ENCODE measurements around the gene CCNE1.

CCNE1 gene

DNA sequence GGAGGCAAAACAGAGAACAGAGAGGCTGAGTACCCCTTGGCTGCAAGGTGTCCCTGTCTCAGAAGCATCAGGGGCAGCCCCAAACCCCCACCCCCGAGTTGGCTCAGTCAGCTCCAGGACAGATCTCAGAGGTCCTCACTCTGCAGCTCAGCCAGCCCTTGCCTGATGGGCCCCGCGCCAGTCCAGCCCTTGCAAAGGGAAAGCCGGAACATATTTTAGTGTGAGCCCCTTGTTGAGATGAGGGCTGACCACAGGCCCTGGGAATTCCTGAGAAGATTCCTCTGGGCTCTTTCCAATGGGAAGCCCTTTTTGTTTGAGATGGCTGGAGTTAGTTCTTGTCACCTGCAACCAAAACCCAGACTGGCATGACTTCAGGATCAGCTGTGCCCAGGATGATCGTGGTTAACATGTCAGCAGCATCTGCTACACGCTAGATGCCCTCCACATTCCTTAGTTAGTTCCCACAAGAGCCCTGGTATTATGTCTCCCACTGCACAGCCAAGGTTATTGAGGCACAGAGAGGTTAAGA lies 33.9 kb upstream of the CCNE1 start:
- no peak overlapping the region for H3K23ac ChIP-seq (ENCODE audit: low read length)
- H2BK12ac ChIP-seq (ENCODE audit: low read length), result no peak overlapping the region
- no peak overlapping the region for H3K4ac ChIP-seq (ENCODE audit: low read depth, low read length)
- no peak overlapping the region for H2BK5ac ChIP-seq (ENCODE audit: low read depth, low read length, poor library complexity)
- H3K14ac ChIP-seq (ENCODE audit: low read length), result no peak overlapping the region
- H3K27ac ChIP-seq (ENCODE audit: low read depth, low read length), result no peak overlapping the region
- H3K4me1 ChIP-seq (ENCODE audit: control insufficient read depth in 1 of 2, insufficient read depth in 2 of 2, low read length in 2 of 2), result peaks cover 11 to 19% of the 10 kb centered on the region in 2 experiments
- H3K79me1 ChIP-seq (ENCODE audit: low read length), result peaks cover 19% of the 10 kb centered on the region
- DNase-seq, result no peak
- H4K91ac ChIP-seq (ENCODE audit: low read depth, low read length), result no peak overlapping the region
- H3K79me2 ChIP-seq (ENCODE audit: control insufficient read depth, insufficient read depth, low read length, poor library complexity), result no peaks in the 10 kb centered on the region
- no peak overlapping the region for H4K12ac ChIP-seq (ENCODE audit: low read depth, low read length)
- no CpG with 5 or more reads among the region's 6 CpGs for WGBS (ENCODE audit: extremely low coverage, insufficient coverage, insufficient read length)
- no peak overlapping the region for H2BK120ac ChIP-seq (ENCODE audit: insufficient read depth, low read length, poor library complexity)
- H3K9me3 ChIP-seq (ENCODE audit: insufficient read depth, low read depth, low read length), result no peaks in the 10 kb centered on the region
- no peaks in the 10 kb centered on the region for H3K36me3 ChIP-seq (ENCODE audit: control insufficient read depth in 1 of 2, insufficient read depth in 2 of 2, low read length in 2 of 2)
- H3K9ac ChIP-seq (ENCODE audit: low read length), result no peak overlapping the region
- H3K4me3 ChIP-seq (ENCODE audit: low read depth, low read length), result no peak overlapping the region
- H3K27me3 ChIP-seq (ENCODE audit: insufficient read depth, low read length), result no peaks in the 10 kb centered on the region
- no peak overlapping the region for H3K4me2 ChIP-seq (ENCODE audit: low read length)
- H2AK5ac ChIP-seq (ENCODE audit: low read length), result no peak overlapping the region
- H2AFZ ChIP-seq (ENCODE audit: insufficient read depth, low read length, poor library complexity), result no peak overlapping the region
- H3K18ac ChIP-seq (ENCODE audit: low read length), result no peak overlapping the region
- no peak overlapping the region for H4K8ac ChIP-seq (ENCODE audit: low read depth, low read length)

DNA sequence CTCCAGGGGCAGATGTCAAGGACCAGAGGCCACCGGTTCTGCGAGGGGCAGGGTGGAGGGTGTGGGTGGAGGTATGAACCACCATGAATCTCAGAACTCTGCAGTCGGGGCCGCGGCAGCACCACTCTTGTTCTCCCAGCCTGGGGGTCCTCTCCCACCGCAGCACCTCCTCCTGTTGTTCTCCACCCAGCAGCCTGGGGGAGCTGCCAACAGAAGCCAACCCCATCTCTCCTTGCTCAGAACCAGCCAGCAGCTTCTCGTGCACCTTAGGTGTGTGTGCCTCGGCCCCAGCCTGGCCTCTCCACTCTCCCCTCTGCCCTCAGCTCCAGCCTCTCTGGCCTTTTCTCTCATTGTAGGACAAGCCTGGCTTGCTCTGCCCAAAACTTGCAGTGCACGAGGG lies 31.9 kb upstream of the CCNE1 start:
- no peaks in the 10 kb centered on the region for H3K9me3 ChIP-seq (ENCODE audit: insufficient read depth, low read depth, low read length)
- H3K79me2 ChIP-seq (ENCODE audit: control insufficient read depth, insufficient read depth, low read length, poor library complexity), result no peaks in the 10 kb centered on the region
- no peak overlapping the region for H3K4me3 ChIP-seq (ENCODE audit: low read depth, low read length)
- H2BK120ac ChIP-seq (ENCODE audit: insufficient read depth, low read length, poor library complexity), result no peak overlapping the region
- H3K36me3 ChIP-seq (ENCODE audit: control insufficient read depth in 1 of 2, insufficient read depth in 2 of 2, low read length in 2 of 2), result no peaks in the 10 kb centered on the region
- no peak overlapping the region for H3K9ac ChIP-seq (ENCODE audit: low read length)
- no peak overlapping the region for H3K23ac ChIP-seq (ENCODE audit: low read length)
- no peak overlapping the region for H4K8ac ChIP-seq (ENCODE audit: low read depth, low read length)
- H3K4me2 ChIP-seq (ENCODE audit: low read length), result no peak overlapping the region
- H4K12ac ChIP-seq (ENCODE audit: low read depth, low read length), result no peak overlapping the region
- no peak overlapping the region for H2AFZ ChIP-seq (ENCODE audit: insufficient read depth, low read length, poor library complexity)
- no peak overlapping the region for H4K91ac ChIP-seq (ENCODE audit: low read depth, low read length)
- no peak overlapping the region for H3K18ac ChIP-seq (ENCODE audit: low read length)
- WGBS (ENCODE audit: extremely low coverage, insufficient coverage, insufficient read length), result no CpG with 5 or more reads among the region's 9 CpGs
- no peak overlapping the region for H2BK5ac ChIP-seq (ENCODE audit: low read depth, low read length, poor library complexity)
- peaks cover 6 to 10% of the 10 kb centered on the region in 2 experiments for H3K4me1 ChIP-seq (ENCODE audit: control insufficient read depth in 1 of 2, insufficient read depth in 2 of 2, low read length in 2 of 2)
- H3K27ac ChIP-seq (ENCODE audit: low read depth, low read length), result no peak overlapping the region
- H3K27me3 ChIP-seq (ENCODE audit: insufficient read depth, low read length), result no peaks in the 10 kb centered on the region
- H3K79me1 ChIP-seq (ENCODE audit: low read length), result peaks cover 8% of the 10 kb centered on the region
- H3K4ac ChIP-seq (ENCODE audit: low read depth, low read length), result no peak overlapping the region
- H3K14ac ChIP-seq (ENCODE audit: low read length), result no peak overlapping the region
- no peak overlapping the region for H2AK5ac ChIP-seq (ENCODE audit: low read length)
- no peak for DNase-seq
- no peak overlapping the region for H2BK12ac ChIP-seq (ENCODE audit: low read length)

DNA sequence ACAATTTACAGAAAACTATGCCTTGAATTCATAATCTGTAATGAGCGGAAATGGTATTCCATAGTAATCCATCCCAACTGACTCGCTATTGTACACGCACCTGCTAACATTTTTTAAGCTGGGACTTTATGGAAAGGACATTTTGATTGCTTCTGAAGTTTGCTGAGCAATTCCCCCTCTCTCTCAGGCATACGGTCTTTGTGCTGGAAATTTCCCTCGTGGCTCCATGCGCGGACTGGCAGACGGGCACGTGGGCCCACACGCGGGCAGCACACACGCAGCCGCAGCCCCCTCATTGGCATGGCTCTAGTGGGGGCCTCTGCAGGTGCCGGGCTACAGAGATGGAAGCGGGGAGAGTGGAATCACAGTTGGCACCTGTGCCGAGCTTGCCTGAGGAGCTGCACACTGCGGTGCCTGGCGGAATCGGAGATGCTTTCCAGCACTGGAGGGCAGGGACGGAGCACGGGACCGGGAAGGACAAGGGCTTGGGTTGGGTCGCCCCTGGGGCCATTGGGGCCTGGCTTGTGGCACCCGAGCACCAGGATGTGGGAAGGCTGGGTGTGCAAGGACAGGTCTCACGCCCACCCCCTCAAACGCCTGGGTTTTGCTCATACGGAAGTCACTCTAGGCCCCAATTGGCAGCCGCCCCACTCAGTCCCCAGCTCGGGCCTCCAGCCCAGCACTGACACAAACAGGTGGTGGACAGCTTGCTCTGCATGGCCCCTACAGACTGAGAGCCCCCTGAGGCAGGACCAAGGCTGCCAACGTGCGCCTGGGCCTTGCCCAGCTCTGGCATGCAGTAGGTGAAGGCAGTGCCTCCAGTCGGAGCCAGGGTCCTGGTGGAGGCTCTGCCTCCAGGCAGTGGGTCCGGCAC lies 30.2 kb upstream of the CCNE1 start:
- Histone ChIP-seq H3K9ac (ENCODE audit: low read length) (no peak overlapping the region), H4K8ac (ENCODE audit: low read depth, low read length) (no peak overlapping the region), H3K79me2 (ENCODE audit: control insufficient read depth, insufficient read depth, low read length, poor library complexity) (no peaks in the 10 kb centered on the region), H2AK5ac (ENCODE audit: low read length) (no peak overlapping the region), H3K27ac (ENCODE audit: low read depth, low read length) (no peak overlapping the region), H3K4me2 (ENCODE audit: low read length) (no peak overlapping the region), H3K18ac (ENCODE audit: low read length) (no peak overlapping the region), H3K9me3 (ENCODE audit: insufficient read depth, low read depth, low read length) (no peaks in the 10 kb centered on the region), H3K4me3 (ENCODE audit: low read depth, low read length) (peak overlapping the region; percentile 32), H3K27me3 (ENCODE audit: insufficient read depth, low read length) (no peaks in the 10 kb centered on the region), H2AFZ (ENCODE audit: insufficient read depth, low read length, poor library complexity) (no peak overlapping the region), H2BK5ac (ENCODE audit: low read depth, low read length, poor library complexity) (no peak overlapping the region), H2BK12ac (ENCODE audit: low read length) (no peak overlapping the region), H3K14ac (ENCODE audit: low read length) (no peak overlapping the region), H2BK120ac (ENCODE audit: insufficient read depth, low read length, poor library complexity) (no peak overlapping the region), H3K4ac (ENCODE audit: low read depth, low read length) (no peak overlapping the region), H4K12ac (ENCODE audit: low read depth, low read length) (no peak overlapping the region), H3K36me3 (ENCODE audit: control insufficient read depth in 1 of 2, insufficient read depth in 2 of 2, low read length in 2 of 2) (no peaks in the 10 kb centered on the region), H3K23ac (ENCODE audit: low read length) (no peak overlapping the region), H3K79me1 (ENCODE audit: low read length) (peaks cover 4% of the 10 kb centered on the region), H4K91ac (ENCODE audit: low read depth, low read length) (no peak overlapping the region), H3K4me1 (ENCODE audit: control insufficient read depth in 1 of 2, insufficient read depth in 2 of 2, low read length in 2 of 2) (peaks cover 0 to 6% of the 10 kb centered on the region in 2 experiments)
- WGBS (ENCODE audit: extremely low coverage, insufficient coverage, insufficient read length), result no CpG with 5 or more reads among the region's 33 CpGs
- no peak for DNase-seq

DNA sequence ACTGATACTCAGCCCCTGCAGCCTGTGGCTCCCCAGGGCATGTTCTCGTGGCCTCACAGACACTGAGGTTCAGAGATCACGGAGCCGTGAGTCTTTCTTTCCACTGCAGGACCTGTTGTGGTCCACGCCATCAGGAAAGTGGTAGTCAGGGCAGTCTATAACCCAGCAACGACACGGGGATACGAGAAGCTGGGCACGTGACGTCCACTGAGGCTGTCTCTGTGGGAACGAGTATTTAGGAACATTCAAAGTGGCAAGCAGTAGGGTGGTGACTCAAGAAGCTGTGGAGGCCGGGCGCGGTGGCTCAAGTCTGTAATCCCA lies 29.6 kb upstream of the CCNE1 start:
- WGBS (ENCODE audit: extremely low coverage, insufficient coverage, insufficient read length), result no CpG with 5 or more reads among the region's 13 CpGs
- no peak overlapping the region for H2AFZ ChIP-seq (ENCODE audit: insufficient read depth, low read length, poor library complexity)
- no peak for DNase-seq
- peaks cover 3% of the 10 kb centered on the region for H3K79me1 ChIP-seq (ENCODE audit: low read length)
- no peaks in the 10 kb centered on the region for H3K9me3 ChIP-seq (ENCODE audit: insufficient read depth, low read depth, low read length)
- peaks cover 0 to 6% of the 10 kb centered on the region in 2 experiments for H3K4me1 ChIP-seq (ENCODE audit: control insufficient read depth in 1 of 2, insufficient read depth in 2 of 2, low read length in 2 of 2)
- H3K4ac ChIP-seq (ENCODE audit: low read depth, low read length), result no peak overlapping the region
- H2BK120ac ChIP-seq (ENCODE audit: insufficient read depth, low read length, poor library complexity), result no peak overlapping the region
- H2BK5ac ChIP-seq (ENCODE audit: low read depth, low read length, poor library complexity), result no peak overlapping the region
- no peak overlapping the region for H3K27ac ChIP-seq (ENCODE audit: low read depth, low read length)
- no peak overlapping the region for H2AK5ac ChIP-seq (ENCODE audit: low read length)
- H3K9ac ChIP-seq (ENCODE audit: low read length), result no peak overlapping the region
- H3K18ac ChIP-seq (ENCODE audit: low read length), result no peak overlapping the region
- no peak overlapping the region for H4K8ac ChIP-seq (ENCODE audit: low read depth, low read length)
- H3K23ac ChIP-seq (ENCODE audit: low read length), result no peak overlapping the region
- H3K4me3 ChIP-seq (ENCODE audit: low read depth, low read length), result peak overlapping the region; percentile 32
- no peak overlapping the region for H3K4me2 ChIP-seq (ENCODE audit: low read length)
- H4K12ac ChIP-seq (ENCODE audit: low read depth, low read length), result no peak overlapping the region
- H4K91ac ChIP-seq (ENCODE audit: low read depth, low read length), result no peak overlapping the region
- no peaks in the 10 kb centered on the region for H3K36me3 ChIP-seq (ENCODE audit: control insufficient read depth in 1 of 2, insufficient read depth in 2 of 2, low read length in 2 of 2)
- no peaks in the 10 kb centered on the region for H3K27me3 ChIP-seq (ENCODE audit: insufficient read depth, low read length)
- H2BK12ac ChIP-seq (ENCODE audit: low read length), result no peak overlapping the region
- H3K79me2 ChIP-seq (ENCODE audit: control insufficient read depth, insufficient read depth, low read length, poor library complexity), result no peaks in the 10 kb centered on the region
- no peak overlapping the region for H3K14ac ChIP-seq (ENCODE audit: low read length)

All from trophoblast cell (in vitro differentiated cells and primary cell).